GM19463 (cell line): ENCODE results near the gene RFX2.
"Not testable (repeated sequence)": the region's sequence is repeated elsewhere in the genome, so short reads cannot be mapped to it uniquely, and the experiment has no call there.

ENCODE experiments used
- ATAC-seq: cut with Tn5 transposase; IDR thresholded peaks from one replicate; pipeline ENCODE4 v1.9.1; 2021; ENCODE audit warnings: mild to moderate bottlenecking, moderate library complexity; ENCODE audit not compliant: unreplicated experiment

Gene RFX2

DNA sequence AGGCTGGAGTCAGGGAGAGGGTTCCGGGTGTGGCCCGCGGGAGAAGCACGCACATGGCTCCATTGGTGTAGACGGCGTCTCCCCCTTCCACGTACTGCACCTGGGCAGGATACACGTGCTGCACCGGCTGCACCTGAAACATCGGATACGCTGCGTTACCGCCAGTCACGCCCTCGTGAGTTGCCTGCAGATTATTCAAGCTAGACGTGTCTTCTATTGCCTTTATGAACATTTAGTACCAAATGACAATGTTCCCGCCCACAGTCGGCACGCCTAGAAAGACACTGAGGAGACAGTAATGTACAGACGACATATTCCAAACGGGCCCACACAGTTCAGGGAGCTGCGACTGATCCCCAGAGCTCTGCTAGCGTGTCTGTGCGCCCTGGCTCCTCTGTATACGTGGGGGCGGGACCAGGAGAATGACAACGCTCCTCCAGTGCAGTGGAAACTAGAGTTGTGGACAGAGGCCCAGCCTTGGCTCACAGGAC lies 68.3 kb downstream of the RFX2 start:
- no peak for ATAC-seq

DNA sequence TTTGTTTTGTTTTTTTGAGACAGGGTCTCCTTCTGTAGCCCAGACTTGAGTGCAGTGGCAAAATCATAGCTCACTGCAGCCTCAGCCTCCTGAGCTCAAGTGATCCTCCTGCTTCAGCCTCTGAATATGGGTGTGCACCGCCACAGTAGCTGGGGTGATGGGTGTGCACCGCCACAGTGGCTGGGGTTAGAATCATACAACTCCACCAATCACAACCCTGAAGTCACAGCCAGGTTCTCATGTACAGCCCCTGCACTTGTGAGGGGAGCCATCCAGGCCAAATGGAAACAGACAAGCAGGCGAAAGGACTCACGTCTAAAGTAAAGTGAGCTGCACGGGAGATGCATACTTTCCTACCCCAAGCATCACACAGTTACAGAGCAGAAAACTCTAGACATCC lies 69.2 kb downstream of the RFX2 start:
- ATAC-seq = no peak

DNA sequence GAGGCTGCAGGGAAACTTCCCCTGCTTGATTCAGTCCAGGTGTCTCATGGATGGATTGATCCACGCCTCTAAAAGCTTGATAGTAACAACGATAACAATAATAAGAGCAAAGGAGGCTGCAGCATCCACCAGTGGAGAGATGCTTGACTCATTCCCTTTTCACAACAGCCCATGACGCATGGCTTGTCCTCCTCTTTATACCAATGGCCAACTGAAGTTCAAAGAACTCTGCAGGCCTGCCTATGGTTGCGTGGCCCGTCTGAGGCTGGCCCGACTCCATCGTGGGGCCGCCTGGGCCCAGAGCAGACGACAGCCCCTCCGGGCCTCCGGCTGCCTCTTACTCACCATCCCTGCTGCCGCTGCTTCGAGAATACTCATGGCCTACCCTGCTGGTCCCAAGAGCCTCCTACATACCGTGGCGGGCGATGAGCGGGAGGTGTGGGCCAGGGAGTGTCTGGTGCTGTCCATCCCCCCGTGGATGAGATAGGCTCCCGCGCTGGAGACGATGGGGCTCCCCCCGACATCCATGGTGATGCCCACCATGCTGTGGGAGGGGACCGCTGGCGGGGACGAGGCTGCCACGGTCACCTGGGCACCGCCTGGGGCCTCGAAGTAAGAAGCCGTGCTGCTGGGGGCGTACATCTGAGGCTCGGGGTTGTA lies 70.6 kb downstream of the RFX2 start:
- ATAC-seq = no peak

DNA sequence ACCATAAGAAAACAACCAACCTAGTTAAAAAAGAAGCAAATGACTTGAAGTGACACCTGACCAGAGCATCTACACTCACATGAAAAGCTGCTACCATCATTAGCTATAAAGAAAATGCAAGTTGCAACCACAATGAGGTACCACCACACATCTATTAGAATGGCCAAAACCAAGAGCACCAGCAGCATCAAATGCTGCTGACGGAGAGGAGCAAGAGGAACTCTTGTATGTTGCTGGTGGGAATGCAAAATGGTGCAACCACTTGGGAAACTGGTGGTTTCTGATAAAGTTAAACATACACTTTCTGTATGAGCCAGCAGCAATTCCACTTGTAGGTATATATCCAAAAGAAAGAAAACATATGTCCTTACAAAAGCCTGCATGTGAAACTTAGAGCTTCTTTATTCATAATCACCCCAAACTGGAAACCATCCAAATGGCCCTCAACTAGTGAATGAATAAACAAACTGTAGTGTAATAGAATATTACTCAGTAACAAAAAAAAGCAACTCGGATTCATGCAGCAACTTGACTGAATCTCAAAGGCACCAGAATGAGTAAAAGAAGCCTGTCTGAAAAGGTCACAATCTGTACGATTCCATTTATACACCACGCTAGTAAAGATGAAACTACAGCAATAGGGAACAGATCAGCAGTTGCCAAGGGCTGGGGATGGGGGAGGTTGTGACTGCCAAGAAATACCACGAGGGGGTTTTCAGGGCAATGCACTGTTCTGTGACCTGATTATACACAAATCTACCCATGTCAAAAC lies 71.5 kb downstream of the RFX2 start:
- peak; percentile 59 for ATAC-seq

DNA sequence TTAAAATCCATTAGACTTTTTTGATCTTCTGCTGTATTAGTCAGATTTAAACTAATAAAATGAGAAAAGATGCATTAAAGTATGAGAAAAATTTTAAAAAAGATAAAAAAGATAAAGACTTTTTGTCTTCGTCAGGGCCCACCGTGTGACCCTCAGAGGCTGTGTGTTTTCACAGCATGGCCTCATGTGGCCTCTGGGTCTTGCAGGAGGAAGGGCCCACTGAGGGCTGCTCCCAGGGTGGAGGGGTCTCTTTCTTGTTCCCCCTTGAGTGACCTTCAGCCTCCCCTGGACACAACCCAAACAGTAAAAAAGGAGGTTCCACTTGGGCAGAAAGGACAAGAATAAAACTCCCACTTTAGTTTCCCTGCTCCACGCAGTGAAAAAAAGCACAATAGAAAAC lies 75.3 kb downstream of the RFX2 start:
- ATAC-seq = no peak

DNA sequence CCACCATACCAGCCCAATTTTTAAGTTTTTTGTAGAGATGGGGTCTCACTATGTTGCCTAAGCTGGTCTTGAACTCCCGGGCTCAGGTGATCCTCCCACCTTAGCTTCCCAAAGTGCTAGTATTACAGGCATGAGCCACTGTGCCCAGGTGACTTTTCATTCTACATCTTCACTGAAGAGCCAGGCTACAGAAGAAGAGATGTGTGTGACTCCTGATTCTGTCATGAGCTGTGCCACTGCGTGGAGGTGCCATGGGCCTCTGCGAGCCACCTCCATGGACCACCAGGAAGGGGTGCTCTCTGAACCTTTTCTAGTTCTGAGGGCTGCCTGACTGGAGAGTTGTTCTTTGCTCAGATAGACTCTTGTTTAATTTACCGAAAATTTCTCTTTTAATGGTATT lies 75.8 kb downstream of the RFX2 start:
- ATAC-seq = no peak

DNA sequence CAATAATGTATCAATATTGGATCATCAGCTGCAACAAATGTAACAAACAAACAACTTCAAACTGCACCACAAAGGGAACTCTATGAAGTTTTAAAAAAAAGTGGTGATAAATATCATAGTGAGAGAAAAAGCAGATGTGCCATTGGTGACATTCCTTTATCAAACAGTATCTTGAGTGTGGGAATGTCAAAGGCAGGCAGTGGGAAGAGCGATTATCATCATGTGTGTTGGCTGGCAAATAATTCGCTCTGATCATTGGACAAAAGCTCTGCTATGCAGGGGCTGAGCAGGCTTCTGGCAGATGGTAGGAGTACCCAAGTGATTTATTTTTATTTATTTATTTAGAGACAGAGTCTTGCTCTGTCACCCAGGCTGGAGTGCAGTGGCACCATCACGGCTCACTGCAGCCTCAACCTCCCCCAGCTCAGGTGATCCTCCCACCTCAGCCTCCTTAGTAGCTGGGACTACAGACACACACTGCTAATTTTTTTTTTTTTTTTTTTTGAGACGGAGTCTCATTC lies 76.5 kb downstream of the RFX2 start:
- ATAC-seq = no peak

DNA sequence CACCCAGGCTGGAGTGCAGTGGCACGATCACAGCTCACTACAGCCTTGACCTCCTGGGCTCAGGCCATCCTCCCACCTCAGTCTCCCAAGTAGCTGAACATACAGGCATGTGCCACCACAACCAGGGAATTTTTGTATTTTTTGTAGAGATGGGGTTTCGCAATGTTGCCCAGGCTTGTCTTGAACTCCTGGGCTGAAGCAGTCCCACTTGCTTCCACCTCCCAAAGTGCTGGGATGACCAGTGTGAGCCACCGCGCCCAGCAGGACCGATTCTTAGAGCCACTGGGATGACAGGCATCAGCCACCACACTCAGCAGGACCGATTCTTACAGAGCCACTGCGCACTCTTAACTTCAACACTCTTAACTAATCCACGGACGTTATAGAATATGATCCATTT lies 77.5 kb downstream of the RFX2 start:
- no peak for ATAC-seq

DNA sequence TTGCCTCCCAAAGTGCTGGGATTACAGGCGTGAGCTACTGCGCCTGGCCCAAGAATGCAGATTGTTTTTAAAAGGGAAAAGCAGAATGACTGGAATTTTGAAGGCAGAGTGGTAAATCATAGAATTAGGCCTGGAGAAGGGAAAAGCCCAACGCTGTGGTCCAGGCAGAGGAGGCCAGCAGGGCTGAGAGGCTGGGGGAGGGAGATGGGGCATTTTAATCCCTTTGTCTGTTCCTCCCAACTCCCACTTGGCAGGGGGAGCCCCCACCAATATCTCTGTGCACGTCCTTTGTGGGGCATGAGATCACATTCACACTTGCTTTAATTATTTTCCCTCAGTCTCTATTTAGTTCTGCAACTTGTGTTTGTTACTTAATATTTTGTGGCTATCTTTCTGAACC lies 77.9 kb downstream of the RFX2 start:
- no peak for ATAC-seq

DNA sequence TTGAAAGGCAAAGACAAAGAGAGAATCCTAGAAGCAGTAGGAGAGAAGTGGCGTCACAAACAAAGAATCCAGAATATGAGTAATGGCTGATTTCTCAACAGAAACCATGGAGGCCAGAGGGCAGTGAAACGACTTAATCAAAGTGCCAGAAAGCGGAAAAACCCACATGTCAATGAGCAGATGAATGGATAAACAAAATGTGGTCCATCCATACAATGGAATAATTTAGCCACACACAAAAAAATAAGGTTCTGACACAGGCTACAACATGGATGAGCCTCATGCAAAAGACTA lies 80.1 kb downstream of the RFX2 start:
- ATAC-seq = no peak

DNA sequence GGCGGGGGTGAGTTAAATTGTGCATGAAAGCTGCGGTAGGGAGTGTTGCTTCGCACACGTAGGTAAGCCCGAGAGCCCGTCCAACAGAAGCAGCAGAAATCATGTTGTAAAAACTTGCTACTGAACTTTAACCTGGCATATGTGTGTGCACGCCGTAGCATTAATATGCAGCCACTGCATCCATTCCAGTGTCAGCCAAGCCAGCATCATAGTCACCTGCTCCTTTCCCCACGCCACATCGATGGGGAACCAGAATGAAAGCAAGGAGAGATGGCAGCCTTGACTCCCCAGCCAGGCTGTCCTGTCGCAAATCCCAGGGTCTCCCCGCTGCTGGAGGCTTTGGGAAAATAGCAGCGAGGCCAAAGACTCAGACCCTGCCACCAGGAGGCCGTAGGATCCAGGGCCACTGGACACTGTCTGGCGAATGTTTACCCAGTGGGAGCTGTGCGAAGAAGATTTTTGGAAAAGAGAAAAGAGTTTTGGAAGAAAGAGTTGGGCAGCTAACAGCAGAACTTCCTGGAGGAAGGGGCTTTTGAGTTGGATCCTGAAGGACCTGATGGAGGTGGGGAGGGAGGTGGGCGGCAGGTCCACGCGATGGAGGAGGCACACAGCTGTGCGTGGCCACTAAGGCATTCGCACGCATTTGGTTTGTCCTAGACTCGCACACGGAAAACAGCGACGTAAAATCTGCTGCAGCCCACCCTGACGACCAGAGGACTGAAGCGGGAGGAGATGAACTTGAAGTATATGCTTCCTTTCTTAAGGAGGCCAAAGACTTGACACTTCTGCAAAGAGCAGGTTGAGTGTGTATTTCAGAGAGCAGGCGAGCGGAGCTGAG lies 83.7 kb downstream of the RFX2 start:
- ATAC-seq = no peak

DNA sequence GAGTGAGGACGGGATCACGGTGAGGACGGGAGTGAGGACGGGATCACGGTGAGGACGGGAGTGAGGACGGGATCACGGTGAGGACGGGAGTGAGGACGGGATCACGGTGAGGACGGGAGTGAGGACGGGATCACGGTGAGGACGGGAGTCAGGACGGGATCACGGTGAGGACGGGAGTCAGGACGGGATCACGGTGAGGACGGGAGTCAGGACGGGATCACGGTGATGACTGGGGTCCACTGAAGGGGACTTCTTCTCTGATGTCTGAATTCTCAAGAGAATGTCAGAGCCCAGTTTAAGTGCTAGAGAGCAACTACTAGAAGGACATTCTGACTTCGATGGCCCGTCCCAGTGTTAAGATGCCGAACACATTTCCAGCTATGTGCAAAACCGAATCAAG lies 85.5 kb downstream of the RFX2 start:
- not testable (repeated sequence) for ATAC-seq

DNA sequence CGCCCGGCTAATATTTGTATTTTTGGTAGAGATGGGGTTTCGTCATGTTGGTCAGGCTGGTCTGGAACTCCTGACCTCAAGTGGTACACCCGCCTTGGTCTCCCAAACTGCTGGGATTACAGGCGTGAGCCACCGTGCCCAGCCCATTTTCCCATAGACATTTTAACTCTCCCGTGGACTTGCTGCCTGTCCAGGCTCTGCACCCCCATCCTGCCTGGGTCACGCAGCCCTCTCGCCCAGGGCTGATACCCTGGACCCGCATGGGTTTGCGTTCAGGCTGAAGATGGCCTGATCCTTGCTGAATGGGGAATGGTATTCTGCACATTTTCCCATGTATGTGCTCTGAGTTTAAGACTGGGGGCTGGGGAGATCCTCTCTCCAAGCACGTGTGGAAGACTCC lies 86.4 kb downstream of the RFX2 start:
- ATAC-seq = no peak

DNA sequence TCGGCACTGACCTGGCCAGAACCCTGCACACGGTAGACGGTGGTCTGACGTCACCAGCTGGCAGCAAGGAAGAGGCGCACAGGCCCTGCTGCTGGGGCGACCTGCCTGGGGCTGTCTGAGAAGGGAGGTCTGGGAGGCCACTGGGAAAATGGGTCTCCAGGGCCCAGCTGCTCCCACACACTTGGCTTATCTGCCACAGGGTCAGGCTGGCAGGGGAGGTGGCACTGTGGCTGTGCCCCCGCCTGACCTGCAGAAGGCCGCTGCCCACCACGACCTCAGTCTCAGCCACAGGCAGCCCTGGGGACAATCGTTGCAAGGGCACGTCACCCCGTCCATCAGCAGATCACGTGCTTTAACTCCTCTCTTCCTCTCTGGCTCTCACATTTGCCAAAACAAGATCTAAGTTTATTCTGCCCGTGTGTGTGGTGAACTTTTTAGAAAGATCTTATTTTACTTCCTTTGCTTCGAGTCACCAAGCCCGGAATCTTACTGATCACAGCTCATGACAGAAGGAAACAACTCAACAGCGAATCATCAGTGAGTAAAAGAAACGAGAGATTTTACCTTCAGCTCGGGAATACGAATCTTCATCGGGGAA lies 87.1 kb downstream of the RFX2 start:
- ATAC-seq = no peak

DNA sequence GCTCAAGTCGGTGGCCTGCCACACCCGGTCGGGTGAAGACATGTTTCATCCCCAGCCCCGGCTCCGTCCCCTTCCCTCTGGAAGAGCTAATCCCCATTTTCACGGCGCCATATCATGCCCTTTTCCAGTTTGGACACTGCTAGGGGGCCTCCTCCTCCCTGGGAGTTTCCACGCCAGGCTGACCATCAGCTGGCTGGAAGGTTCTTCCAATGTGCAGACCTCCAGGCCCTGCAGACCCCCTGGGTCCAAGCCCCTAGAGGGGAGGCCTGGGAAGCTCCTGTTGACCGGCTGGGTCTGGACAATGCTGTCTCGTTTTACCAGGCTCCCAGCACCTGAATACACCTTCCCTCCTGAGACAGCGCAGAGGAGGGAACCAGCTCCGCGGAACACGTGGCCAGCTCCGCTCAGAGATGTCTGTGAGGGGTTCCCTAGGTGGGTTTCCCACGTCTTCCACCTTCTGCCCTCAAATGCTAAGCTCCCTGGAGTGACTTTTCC lies 87.7 kb downstream of the RFX2 start:
- no peak for ATAC-seq

DNA sequence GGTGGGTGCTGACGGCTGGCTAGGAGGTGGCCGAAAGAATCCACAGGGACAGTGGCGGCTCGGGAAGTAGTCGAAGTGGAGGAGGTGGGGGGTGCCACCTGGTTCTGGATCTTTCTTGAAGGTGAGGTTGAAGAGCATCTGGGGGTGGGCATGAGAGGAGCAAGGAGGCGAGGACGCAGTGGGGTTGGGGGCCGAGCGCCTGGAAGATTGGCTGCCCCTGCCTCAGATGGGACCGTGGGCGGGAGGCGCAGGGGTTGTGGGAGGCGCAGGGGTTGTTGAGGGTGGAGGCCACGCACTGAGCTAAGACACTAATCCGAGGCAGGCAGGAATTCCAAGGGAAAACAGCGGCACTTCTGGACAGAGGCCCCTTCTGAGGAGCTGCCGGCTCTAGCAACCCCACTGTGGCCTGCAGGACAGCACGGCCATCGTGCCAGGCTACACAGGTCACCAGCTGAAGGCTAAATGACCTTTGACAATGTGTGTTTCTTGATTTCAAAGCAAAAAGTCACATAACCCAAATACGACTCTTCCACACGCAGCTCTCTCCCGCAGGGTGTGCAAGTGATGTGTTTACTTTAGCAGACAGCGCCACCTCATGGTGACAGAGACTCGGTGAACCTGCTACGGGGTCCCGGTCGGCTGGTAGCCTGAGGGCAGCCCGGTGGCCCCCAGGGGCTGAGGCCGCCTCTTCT lies 88.3 kb downstream of the RFX2 start:
- ATAC-seq = no peak

DNA sequence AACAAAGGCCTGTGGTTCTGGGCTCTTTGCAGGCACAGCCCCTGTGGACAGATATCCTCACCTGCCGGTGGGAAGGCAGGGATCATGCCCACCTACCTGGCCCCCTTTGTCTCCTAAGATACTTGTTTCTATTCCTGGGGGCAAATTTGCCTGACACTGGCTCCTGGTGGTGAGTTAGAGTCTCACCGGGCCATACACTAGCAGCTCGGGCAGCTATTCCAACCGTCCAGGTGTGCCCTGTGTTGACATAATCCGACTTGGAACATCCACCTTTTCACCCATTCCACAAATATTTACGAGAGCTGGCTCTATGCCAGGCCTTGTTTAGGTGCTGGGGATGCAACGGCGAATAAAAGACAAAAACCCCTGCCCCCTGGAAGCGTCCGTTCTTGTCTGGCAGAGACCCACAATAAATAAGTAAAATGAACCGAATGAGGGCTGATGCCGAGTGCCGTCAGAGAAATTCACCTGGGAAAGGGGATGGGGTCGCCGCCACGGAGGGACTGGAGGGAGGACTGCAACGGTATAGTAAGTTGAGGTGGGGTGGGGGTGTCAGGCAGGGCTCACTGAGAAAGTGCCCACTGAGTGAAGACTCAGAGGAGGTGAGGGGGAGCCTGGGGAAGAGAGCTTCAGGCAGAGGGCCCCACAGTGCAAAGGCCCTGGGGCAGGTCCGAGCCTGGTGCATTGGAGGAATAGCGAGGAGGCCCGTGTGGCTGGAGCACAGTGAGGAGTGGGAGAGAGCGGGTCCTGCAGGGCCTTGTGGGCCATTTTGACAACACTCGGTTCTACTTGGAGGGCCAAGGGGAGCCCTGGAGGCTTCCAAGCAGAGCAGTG lies 89.1 kb downstream of the RFX2 start:
- no peak for ATAC-seq

DNA sequence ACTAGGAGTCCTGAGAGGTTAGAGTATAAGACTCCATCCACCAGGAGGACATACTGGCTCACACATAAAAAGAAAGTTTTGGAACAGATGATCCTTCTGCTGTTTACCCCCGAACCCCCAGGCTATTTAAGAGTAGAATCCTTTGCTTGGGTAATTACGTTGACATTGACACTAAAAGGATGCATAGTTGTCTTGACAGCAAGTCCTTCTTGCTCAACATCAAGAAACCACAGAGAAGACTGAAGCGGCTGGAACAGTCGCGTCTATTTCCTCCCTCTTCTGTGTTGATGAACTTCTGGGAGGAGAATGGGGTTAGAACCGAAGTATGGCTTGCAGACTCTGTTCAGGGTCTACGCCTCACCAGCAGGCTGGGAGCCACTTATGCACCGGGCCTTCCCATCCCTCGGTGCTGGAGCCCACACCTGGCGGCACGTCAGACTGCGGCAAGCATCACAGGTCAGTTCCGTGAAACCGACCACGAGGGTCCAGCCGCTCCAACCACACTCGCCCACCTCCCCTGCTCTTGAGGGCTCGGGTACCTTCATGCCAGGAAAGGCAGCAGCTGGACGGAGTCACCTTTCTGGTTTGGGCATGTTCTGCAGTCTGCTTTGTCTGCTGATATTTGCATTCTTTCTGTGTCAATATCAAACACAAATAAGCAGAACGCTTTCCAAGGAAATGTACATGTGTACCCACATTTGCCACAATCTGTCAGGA lies 90.0 kb downstream of the RFX2 start:
- ATAC-seq = no peak

DNA sequence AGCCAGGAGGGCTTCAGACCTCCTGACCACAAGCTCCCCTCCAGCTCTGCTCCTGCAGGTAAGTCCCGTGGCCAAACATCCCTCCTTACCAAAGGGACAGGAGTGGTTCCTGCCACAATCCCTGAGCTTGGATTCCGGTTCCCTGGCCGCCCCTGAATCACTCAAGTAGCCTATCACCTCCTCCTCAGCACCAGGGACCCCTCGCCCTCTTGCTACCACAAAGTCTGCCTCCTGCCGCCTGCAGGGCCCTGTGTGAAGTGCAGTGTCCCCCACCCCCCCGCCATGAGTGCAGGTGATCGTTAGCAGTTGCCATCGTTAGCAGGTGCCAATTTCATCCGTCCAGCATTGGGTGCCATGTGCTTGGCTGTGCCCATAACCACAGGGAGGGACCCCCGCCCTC lies 91.5 kb downstream of the RFX2 start:
- no peak for ATAC-seq
